Activated T-helper 1 cell treated with anti-CD3 and anti-CD28 coated beads, Interleukin-2, amount 50 U/mL, for 16 hours (primary cell): ENCODE measurements around the gene ADAM15.
A peak's percentile ranks its signal among the peaks of the same experiment; 100 is the strongest.

Experiments used
- DNase-seq, 2 donors: peaks; one replicate each; pipeline ENCODE4 v3.0.0-alpha.2; 2020; ENCODE audit warnings: low read depth in 1 of 2, low spot score in 1 of 2

The ADAM15 gene

GRCh38 chr1:155050560-155051341 lies at the start of gene ADAM15:
TSS of gene ADAM15 (plus strand) at chr1:155051316. CDS start at chr1:155051387, 71 bp downstream.
- DNase-seq: peak; percentile 62 to 72

GRCh38 chr1:155001425-155001674 lies 49.8 kb upstream of the ADAM15 start:
- no peak for DNase-seq

- peak; percentile 97 to 99 for DNase-seq
Measured at GRCh38 chr1:155001675-155002463, 49.2 kb upstream of the ADAM15 start.

GRCh38 chr1:155002464-155003226 lies 48.5 kb upstream of the ADAM15 start, which contains the start of gene ZBTB7B:
TSS of gene ZBTB7B (plus strand) at chr1:155002802. CDS start at chr1:155014661, 11,859 bp downstream.
- no peak for DNase-seq

- DNase-seq: no peak
Measured at GRCh38 chr1:155003227-155003765, 47.8 kb upstream of the ADAM15 start.

GRCh38 chr1:155003766-155004351 lies 47.3 kb upstream of the ADAM15 start:
- no peak for DNase-seq

- no peak for DNase-seq
Measured at GRCh38 chr1:155004352-155005075, 46.6 kb upstream of the ADAM15 start.

- DNase-seq: no peak
Measured at GRCh38 chr1:155005076-155006011, 45.8 kb upstream of the ADAM15 start.

- no peak for DNase-seq
Measured at GRCh38 chr1:155006601-155007101, 44.5 kb upstream of the ADAM15 start.

GRCh38 chr1:155007251-155007828 lies 43.8 kb upstream of the ADAM15 start:
- DNase-seq: no peak

GRCh38 chr1:155008015-155008941 lies 42.8 kb upstream of the ADAM15 start:
- DNase-seq: no peak

GRCh38 chr1:155009221-155009711 lies 41.9 kb upstream of the ADAM15 start:
- DNase-seq: no peak

GRCh38 chr1:155009742-155010141 lies 41.4 kb upstream of the ADAM15 start:
- no peak for DNase-seq

GRCh38 chr1:155010211-155010918 lies 40.8 kb upstream of the ADAM15 start:
- no peak for DNase-seq

GRCh38 chr1:155011004-155011416 lies 40.1 kb upstream of the ADAM15 start:
- no peak for DNase-seq

GRCh38 chr1:155011437-155012025 lies 39.6 kb upstream of the ADAM15 start:
- DNase-seq: no peak
